Smooth muscle cell (in vitro differentiated cells): ENCODE data around the gene KCNIP4. TPM values are rescaled to one million over a fixed set of nuclear protein-coding genes. Genes with fewer than 3 reads are reported as not detected.
A peak's percentile ranks its signal among the peaks of the same experiment; 100 is the strongest.

Source experiments
- DNase-seq: peaks from one replicate; lab custom pipeline; 2025; ENCODE audit not compliant: unreplicated experiment; lab: John Stamatoyannopoulos, UW
- H2AFZ ChIP-seq: fragments of 200-600 bp; sonication (generic); 2 replicates; pipeline ENCODE4 v1.6.0; 2016; ENCODE audit warnings: antibody characterized with exemption, low read depth, mild to moderate bottlenecking
- H3F3A ChIP-seq: fragments of 200-600 bp; sonication (generic); 2 replicates; pipeline ENCODE4 v1.6.0; 2017; ENCODE audit warnings: antibody characterized with exemption, low read depth
- H3K27ac ChIP-seq: fragments of 200-600 bp; sonication (generic); 2 replicates; pipeline ENCODE4 v1.5.1; 2016; ENCODE audit warnings: low read depth, mild to moderate bottlenecking
- H3K27me3 ChIP-seq: fragments of 200-600 bp; sonication (generic); 2 replicates; pipeline ENCODE4 v1.6.1; 2016; ENCODE audit warnings: low read depth, mild to moderate bottlenecking
- H3K36me3 ChIP-seq: fragments of 200-600 bp; sonication (generic); 2 replicates; pipeline ENCODE4 v1.5.1; 2016; ENCODE audit warnings: low read depth
- H3K4me1 ChIP-seq: fragments of 200-600 bp; sonication (generic); 2 replicates; pipeline ENCODE4 v1.5.1; 2016; ENCODE audit warnings: low read depth
- H3K4me2 ChIP-seq: fragments of 200-600 bp; sonication (generic); 2 replicates; pipeline ENCODE4 v1.6.0; 2016; ENCODE audit warnings: mild to moderate bottlenecking
- H3K4me3 ChIP-seq: fragments of 200-600 bp; sonication (generic); 2 replicates; pipeline ENCODE4 v1.5.1; 2016; ENCODE audit warnings: mild to moderate bottlenecking
- H3K79me2 ChIP-seq: fragments of 200-600 bp; sonication (generic); 2 replicates; pipeline ENCODE4 v1.6.0; 2016; ENCODE audit warnings: low read depth, mild to moderate bottlenecking
- H3K9ac ChIP-seq: fragments of 200-600 bp; sonication (generic); 2 replicates; pipeline ENCODE4 v1.6.0; 2016; ENCODE audit warnings: low read depth
- H3K9me3 ChIP-seq: fragments of 200-600 bp; sonication (generic); replicated peaks from 2 replicates; pipeline ENCODE4 v1.5.1; 2016; ENCODE audit warnings: low read depth
- H4K20me1 ChIP-seq: fragments of 200-600 bp; sonication (generic); 2 replicates; pipeline ENCODE4 v1.6.0; 2016; ENCODE audit warnings: low read depth
- WGBS: methylation state at CpG from one replicate; pipeline ENCODE4 v1.1.7; 2016; ENCODE audit warnings: low lambda C conversion rate; 5-methylcytosine and 5-hydroxymethylcytosine counted together
- polyA plus RNA-seq: library from polyadenylated mRNA; unstranded; fragments of >200 nt; fragmentation: Nextera tagmentation; extraction: Ambion mirVana; gene quantifications from 2 replicates; pipeline ENCODE4 v1.2.1, GENCODE V29; 2016
- total RNA-seq: library from RNA; depleted of rRNA; stranded (reverse); fragments of >200 nt; gene quantifications from 2 replicates; pipeline ENCODE4 v1.2.3, GENCODE V29; 2014
- TF ChIP-seq, protein P1 (sequence below): fragments of 200-600 bp; sonication (generic); IDR thresholded peaks from 2 replicates; pipeline ENCODE4 v1.5.1; 2017; ENCODE audit warnings: borderline replicate concordance, mild to moderate bottlenecking, antibody characterized with exemption; ENCODE audit not compliant: insufficient read depth, poor library complexity, severe bottlenecking

KCNIP4 gene
- total and polyA plus RNA-seq, 2 experiments from 2014 or later = 0.07 TPM; not detected in 1

DNA sequence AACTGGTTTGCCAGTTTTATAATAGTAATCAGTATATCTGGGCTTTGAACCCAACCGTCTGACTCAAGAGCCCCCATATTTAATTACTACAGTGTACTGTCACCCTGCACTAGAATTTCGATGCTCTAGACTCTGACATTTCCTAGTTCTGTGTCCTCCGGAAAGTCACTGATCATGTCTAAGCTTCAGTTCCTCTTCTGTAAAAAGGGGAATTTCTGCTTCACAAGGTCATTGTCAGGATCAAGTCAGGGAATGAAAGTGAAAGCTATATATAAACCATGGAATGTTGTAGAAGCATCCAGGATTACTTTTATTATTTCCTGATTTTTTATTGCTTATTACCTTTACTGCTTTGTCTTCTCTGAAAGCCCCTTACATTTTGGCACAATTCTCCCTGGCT is 4.0 kb upstream of the KCNIP4 start:
- Histone ChIP-seq H3K79me2 (no peaks in the 10 kb centered on the region), H4K20me1 (no peaks in the 10 kb centered on the region), H3K4me2 (no peak overlapping the region), H3K9me3 (no peaks in the 10 kb centered on the region), H3K27ac (no peak overlapping the region), H3K27me3 (peaks cover 39% of the 10 kb centered on the region), H3K9ac (no peak overlapping the region), H3K36me3 (no peaks in the 10 kb centered on the region), H3K4me1 (no peaks in the 10 kb centered on the region), H2AFZ (no peak overlapping the region), H3F3A (no peaks in the 10 kb centered on the region), H3K4me3 (no peak overlapping the region)
- 68% methylated on average over 3 of the region's 3 CpGs for WGBS
- DNase-seq = no peak
- TF ChIP-seq, protein P1, sequence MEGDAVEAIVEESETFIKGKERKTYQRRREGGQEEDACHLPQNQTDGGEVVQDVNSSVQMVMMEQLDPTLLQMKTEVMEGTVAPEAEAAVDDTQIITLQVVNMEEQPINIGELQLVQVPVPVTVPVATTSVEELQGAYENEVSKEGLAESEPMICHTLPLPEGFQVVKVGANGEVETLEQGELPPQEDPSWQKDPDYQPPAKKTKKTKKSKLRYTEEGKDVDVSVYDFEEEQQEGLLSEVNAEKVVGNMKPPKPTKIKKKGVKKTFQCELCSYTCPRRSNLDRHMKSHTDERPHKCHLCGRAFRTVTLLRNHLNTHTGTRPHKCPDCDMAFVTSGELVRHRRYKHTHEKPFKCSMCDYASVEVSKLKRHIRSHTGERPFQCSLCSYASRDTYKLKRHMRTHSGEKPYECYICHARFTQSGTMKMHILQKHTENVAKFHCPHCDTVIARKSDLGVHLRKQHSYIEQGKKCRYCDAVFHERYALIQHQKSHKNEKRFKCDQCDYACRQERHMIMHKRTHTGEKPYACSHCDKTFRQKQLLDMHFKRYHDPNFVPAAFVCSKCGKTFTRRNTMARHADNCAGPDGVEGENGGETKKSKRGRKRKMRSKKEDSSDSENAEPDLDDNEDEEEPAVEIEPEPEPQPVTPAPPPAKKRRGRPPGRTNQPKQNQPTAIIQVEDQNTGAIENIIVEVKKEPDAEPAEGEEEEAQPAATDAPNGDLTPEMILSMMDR = no peak

DNA sequence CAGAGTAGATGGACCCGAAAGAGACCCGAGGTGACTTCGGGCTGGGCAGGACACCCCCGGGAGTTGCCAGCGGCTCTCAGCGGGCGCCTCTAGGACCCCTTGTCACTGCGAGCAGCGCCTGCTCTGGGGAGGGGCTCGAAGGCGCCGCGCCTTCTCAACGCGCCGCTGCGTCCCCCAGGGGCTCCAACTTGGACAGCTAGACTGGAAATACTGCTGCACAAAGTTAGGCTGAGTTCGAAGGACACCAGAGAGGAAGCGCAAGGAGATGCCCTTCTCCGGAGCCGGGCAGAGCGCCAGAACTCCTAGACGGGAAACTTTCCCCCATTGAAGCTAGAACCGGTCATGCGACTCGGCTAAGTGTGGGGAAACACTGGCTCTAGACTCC is 493 bp upstream of the KCNIP4 start:
- WGBS = 11% methylated on average over 24 of the region's 26 CpGs
- H3K27ac ChIP-seq = no peak overlapping the region
- H4K20me1 ChIP-seq = no peaks in the 10 kb centered on the region
- no peaks in the 10 kb centered on the region for H3K9me3 ChIP-seq
- no peak overlapping the region for H3K9ac ChIP-seq
- DNase-seq = no peak
- TF ChIP-seq, protein P1 = no peak
- no peak overlapping the region for H2AFZ ChIP-seq
- H3K27me3 ChIP-seq = peaks cover 66% of the 10 kb centered on the region
- no peaks in the 10 kb centered on the region for H3F3A ChIP-seq
- no peaks in the 10 kb centered on the region for H3K79me2 ChIP-seq
- no peaks in the 10 kb centered on the region for H3K4me1 ChIP-seq
- peak overlapping the region; percentile 28 for H3K4me3 ChIP-seq
- no peaks in the 10 kb centered on the region for H3K36me3 ChIP-seq
- H3K4me2 ChIP-seq = peak overlapping the region; percentile 74

DNA sequence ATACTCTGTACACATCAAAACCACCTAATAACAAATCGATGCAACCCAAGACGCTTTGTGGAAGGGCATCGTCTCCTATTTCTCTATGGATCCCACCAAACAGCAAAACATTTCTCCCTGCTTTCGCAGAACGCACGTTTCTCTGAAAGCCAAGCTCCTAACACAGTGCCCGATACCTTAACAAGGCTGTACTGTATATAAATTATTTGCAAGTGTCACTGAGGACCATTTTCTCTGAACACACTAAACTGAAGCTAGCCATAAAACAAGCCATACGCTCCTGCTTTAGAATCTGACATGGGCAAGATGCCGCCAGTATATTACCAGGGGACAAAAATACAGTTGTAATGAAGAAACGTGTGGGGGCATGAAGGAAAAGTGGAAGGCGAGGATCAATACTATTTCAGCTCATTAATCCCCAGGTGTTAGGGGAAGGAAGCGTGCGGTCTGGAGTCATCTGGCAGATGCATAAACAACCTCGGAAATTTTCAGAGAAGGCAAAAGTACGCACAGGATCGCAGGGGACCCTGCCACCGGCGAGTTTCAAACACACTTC is 703 bp downstream of the KCNIP4 start:
- no peak for DNase-seq
- Histone ChIP-seq H3K9ac (no peak overlapping the region), H3K4me3 (peak overlapping the region; percentile 50), H3K4me1 (no peaks in the 10 kb centered on the region), H3K4me2 (peak overlapping the region; percentile 88), H4K20me1 (no peaks in the 10 kb centered on the region), H3K36me3 (no peaks in the 10 kb centered on the region), H3F3A (no peaks in the 10 kb centered on the region), H2AFZ (no peak overlapping the region), H3K27ac (no peak overlapping the region), H3K9me3 (no peaks in the 10 kb centered on the region), H3K79me2 (no peaks in the 10 kb centered on the region), H3K27me3 (peaks cover 66% of the 10 kb centered on the region)
- TF ChIP-seq, protein P1 = no peak
- 41% methylated on average over 18 of the region's 18 CpGs for WGBS

DNA sequence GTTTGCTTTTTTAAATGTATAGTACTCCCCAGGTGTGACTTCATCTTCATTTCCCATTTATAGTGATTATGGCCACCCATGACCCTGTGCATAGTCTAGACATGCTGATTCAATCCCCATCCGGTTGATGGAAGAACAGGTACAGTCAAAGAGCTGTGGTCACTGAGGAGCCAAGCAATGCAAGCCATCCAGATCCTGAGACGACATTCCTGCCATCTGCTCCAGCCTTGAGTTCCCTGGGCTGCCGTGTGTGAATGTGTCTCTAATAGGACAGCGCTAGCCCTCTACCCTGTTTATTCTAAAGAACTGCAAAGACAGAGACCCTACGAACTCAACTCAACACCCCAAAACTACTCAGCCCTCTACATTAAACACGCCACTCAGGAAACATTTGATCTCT is 1.7 kb downstream of the KCNIP4 start:
- no peak overlapping the region for H3K27ac ChIP-seq

More for the DNA sequence above, 1.7 kb downstream of the KCNIP4 start:
- TF ChIP-seq, protein P1 = no peak
- Histone ChIP-seq H3K9me3 (no peaks in the 10 kb centered on the region), H3K4me1 (no peaks in the 10 kb centered on the region), H3K27me3 (peaks cover 66% of the 10 kb centered on the region), H3K4me3 (no peak overlapping the region), H4K20me1 (no peaks in the 10 kb centered on the region), H3K79me2 (no peaks in the 10 kb centered on the region), H3F3A (no peaks in the 10 kb centered on the region), H3K4me2 (no peak overlapping the region), H2AFZ (no peak overlapping the region), H3K9ac (no peak overlapping the region), H3K36me3 (no peaks in the 10 kb centered on the region)
- 85% methylated on average over 6 of the region's 6 CpGs for WGBS
- DNase-seq = no peak
